ENCODE data around the gene GALNT14.
"Not testable (repeated sequence)": the region's sequence is repeated elsewhere in the genome, so short reads cannot be mapped to it uniquely, and the experiment has no call there.

GALNT14 gene

GRCh38 chr2:31138037-31138962 lies at the start of gene GALNT14:
GALNT14 (minus strand) TSS chr2:31138440; CDS start chr2:31138086, 354 bp downstream.
- no peak for FAIRE-seq

- FAIRE-seq: no peak
Measured at GRCh38 chr2:31187166-31187565, 48.9 kb upstream of the GALNT14 start.

- FAIRE-seq: not testable (repeated sequence)
Measured at GRCh38 chr2:31183973-31184372, 45.7 kb upstream of the GALNT14 start.

GRCh38 chr2:31176742-31177141 lies 38.5 kb upstream of the GALNT14 start:
- FAIRE-seq: no peak

- FAIRE-seq: no peak
Measured at GRCh38 chr2:31171142-31171541, 32.9 kb upstream of the GALNT14 start.

- no peak for FAIRE-seq
Measured at GRCh38 chr2:31170071-31170698, 31.9 kb upstream of the GALNT14 start.

DNA sequence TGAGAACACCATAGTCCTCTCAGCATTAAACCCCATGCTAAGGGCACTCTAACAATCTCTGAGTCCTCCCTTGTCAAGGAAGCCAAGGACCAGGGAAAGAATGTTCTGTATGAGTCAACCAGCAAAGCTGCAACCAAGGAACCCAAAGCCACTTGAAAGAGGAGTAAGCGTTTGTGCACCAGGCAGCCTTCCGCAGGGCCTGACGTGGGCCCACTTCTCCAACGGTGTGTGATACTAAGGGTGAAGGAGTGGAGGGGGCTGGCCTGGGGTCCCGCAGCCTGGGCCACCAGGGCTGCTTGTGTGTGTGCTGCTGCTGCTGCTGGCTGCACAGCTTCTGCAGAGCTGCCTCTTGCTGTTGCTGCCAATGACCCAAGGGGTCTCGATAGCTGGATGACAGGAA lies 30.1 kb upstream of the GALNT14 start:
- FAIRE-seq: no peak

DNA sequence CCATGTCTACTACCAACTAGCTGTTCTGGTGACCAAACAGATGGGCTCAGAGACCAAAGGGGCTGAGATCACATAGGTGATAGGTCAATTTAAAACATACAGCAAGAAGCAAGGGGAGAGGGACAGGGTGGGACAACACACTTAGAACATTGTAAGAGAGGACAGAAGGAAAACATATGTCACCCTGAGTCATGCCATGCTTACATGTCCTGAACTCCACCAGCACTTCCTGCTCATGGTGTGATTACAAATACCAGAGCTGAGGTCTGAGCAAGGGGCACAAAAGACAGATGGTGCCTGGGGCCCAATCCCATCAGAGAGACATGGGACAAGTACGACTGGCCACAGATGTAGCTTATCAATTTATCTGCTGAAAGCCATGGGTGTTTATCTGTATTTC lies 28.7 kb upstream of the GALNT14 start:
- FAIRE-seq: no peak

DNA sequence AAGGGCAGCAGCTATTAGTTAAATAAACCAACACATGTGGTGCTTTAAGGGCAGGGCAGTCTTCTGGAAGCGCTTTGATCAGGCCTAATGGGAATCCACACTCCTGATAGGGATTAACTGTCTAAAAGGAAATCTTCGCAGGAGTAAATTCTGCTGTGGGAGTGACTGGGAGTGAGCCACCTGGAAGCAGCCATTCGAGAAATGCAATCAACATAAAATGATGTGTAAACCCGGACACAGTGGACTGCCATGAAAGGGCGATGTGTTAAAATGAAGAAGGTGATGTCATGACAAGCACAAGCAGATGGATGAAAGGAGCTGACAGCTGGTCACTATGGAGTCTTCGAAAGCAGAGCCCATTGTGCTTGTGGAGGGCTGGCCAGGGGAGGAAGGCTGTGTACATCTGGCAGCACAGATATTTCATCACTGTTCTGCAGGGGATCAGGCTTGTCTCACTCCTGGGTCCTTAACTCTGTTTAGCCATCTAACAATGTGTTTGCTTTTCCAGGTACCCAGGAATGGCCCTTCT lies 24.8 kb upstream of the GALNT14 start:
- no peak for FAIRE-seq

DNA sequence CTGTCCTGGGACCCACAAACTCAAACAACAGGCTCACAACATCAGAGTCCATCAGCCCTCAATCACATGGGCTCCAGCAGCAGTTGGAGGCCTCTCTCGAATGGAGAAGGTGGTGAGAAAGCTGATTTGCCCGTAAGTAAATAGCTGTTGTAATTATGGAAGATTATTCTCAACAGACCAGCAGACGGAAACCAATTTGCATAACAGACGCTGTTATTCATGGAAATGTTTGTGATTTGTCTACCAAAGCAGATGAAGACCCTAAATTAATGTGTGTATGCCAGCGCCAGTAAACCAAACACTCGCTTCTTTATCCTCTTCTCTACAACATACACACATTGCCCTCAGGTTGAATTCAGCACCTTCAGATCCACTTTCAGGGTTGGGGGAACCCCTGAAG lies 23.4 kb upstream of the GALNT14 start:
- no peak for FAIRE-seq

DNA sequence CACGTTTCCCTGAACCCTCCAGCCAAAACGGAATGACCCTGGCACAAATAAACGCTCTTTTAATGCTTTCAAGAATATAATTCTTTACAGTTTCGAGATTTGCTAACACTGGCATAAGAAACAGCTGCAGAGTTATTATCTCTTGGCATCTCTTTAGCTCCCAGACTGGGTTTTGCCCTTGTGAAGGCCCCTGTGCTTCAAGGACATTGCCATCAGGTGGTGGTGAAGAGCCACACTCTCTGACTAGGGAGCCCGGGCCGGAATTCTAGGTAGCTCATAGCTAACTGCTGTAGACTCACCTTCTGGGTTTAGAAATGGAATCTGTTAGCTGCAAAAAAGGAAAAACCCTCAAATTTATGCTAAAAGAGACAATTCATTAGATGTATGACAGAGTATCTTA lies 13.3 kb upstream of the GALNT14 start:
- FAIRE-seq: no peak

- no peak for FAIRE-seq
Measured at GRCh38 chr2:31150120-31150670, 12.0 kb upstream of the GALNT14 start.

DNA sequence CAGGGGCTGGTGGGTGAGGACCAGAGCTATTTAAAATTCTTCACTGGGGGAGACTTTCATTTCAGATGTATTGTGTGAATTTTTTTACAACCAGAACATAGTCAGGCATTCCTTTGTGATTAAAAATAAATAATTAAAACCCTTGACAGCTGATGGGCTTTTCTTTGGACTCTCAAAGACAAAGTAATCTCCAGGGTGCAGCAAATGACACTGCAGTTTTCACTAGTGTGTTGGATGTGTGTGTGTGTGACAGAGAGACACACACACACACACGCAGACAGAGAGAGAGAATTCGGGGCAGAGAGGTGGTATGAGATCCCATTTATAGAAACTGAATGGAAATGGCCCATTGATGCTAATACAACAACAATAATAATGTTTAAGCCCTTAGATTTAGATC lies 10.3 kb upstream of the GALNT14 start:
- no peak for FAIRE-seq

GRCh38 chr2:31147645-31148044 lies 9.4 kb upstream of the GALNT14 start:
- no peak for FAIRE-seq

DNA sequence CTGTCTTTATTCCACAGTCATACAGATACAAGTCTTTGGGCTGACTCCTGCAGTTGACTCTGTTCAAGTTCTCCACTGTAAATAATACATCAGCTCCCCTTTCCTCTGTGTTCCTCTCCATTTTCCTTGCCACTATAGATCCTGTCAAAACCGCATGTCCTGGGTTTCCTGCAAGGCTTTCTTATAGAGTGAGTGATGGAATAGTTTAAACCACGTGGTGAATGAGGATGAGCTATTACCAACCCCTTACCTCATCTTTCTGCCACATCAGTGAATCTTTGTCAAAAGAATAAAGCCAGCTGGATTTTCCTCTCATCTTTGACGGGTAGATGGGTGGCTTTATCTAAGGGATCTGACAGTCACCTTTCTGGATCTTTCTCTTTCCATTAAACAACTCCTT lies 3.9 kb upstream of the GALNT14 start:
- FAIRE-seq: no peak

DNA sequence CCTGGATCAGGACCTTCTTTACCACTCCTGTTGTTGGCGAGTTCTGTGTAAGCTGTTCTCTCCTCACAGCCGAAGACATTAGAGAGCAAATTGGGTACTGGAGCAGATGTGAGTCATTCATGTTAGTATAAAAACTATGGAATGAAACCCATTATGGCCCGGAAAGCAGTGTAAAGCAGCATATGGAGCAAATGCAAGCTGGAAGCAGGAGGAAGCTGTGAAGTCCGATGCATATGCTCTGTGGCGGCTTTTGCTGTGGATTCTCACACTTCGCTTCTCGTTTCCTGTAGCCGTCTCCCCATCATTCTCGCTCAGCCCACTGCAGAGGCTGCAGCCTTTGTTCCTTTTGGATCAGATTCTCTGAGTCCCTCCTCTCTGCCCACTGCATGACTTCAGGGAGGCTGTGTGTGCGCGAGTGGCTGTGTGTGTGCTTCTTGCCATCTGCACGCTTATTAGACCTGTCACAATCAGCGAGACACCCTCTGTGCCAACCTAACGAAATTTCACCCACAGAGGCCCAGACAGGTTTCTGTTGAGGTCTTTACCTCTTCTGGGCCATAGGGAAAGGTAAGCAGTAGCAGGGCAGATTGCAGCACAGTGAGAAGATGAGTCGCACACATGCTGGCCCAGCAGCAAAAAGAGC lies 3.3 kb upstream of the GALNT14 start:
- FAIRE-seq: no peak

DNA sequence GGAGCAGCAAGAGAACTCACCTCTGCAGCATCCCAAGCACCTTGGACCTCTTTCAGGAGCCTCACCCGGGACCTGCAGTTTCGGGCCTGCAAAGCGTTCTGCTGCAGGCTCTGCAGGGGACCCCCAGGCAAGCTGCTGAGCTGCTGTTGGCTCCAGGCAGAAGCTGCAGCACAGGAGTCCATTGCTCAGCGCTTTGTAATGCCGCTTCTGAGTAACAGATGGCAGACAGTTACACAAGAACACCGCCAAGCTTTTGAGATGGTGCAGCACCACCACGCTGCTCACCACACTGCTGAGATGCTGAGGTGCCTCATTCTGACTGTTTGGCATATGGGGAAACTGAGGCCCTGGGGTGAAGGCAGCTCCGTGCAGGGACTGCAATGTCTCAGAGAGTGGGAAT lies 1.9 kb upstream of the GALNT14 start:
- FAIRE-seq: no peak

GRCh38 chr2:31139671-31140070 lies 1.4 kb upstream of the GALNT14 start:
- FAIRE-seq: no peak

- FAIRE-seq: no peak
Measured at GRCh38 chr2:31137211-31138036, 816 bp downstream of the GALNT14 start.

GRCh38 chr2:31136732-31137131 lies 1.5 kb downstream of the GALNT14 start:
- no peak for FAIRE-seq

DNA sequence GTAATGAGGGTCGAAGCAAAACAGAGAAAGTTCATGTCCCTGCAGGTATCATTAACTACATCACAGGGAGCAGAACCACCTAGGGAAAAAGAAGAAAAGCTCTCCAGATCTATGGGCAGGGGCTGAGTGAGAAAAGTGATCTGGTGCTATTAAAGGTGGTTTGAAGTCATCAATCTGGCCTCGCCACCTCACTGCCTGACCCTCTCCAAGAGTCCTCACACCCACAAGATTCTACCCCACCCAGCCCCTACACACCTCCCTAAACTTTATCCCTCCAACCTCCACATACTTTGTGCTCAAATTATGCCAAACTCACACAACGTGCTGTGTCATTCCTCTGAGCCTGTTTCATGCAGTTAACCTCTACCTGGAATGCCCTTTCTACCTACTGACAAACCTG lies 2.2 kb downstream of the GALNT14 start:
- FAIRE-seq: no peak

- no peak for FAIRE-seq
Measured at GRCh38 chr2:31134480-31134879, 3.8 kb downstream of the GALNT14 start.
